ENCODE measurements around the gene IGHMBP2.

DNA sequence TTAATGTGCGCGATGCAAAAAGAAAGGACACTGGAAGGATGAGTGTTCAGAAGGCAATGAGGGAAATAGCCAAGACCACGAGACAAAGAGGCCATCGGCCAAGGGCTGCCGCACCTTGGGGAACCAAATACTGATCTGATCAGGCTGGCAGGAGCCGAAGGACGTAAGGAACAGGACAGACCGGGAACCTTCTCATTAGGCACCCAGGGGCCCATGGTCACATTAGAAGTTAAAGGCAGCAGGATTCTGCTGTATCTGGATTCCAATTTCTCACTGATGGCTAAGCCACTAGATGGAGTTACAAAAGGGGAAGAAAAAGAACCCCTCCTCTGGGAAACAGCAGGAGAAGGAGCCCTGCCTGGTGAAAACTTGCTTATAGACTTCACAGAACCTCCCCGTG lies 33.2 kb upstream of the IGHMBP2 start:
- TF ChIP-seq CTCF (conservative IDR thresholded peaks at IDR 0.05; ENCODE audit: low read depth in 2 of 2), result no peak
- TF ChIP-seq EZH2 (IDR thresholded peaks at IDR 0.05; ENCODE audit: low read depth, unreplicated experiment), result no peak
- no peak for TF ChIP-seq EZH2phosphoT487 (IDR thresholded peaks at IDR 0.05; ENCODE audit: unreplicated experiment)
- no peak for TF ChIP-seq CREB1 (CRISPR knock-in tag; IDR thresholded peaks at IDR 0.05; ENCODE audit: low read depth)
- TF ChIP-seq JUNB (IDR thresholded peaks at IDR 0.05; ENCODE audit: unreplicated experiment), result no peak
- TF ChIP-seq ZNF462 (CRISPR knock-in tag; IDR thresholded peaks at IDR 0.05), result no peak
